IMR-90 (cell line): Measurements from ENCODE around the gene SCN4A. TPM values are rescaled to one million over a fixed set of nuclear protein-coding genes. Genes with fewer than 3 reads are reported as not detected.

Experiments
- ATAC-seq: fragments of 200-7000 bp; cut with Tn5 transposase; 2 replicates; pipeline ENCODE4 v1.9.1; 2020; ENCODE audit warnings: low read depth, mild to moderate bottlenecking, moderate library complexity
- BruUV-seq: library from RNA; stranded (reverse); fragments of 400-500 nt; replicated peaks from 2 replicates; lab custom pipeline; 2021; lab: Mats Ljungman, UMichigan
- CTCF ChIA-PET: fragments of 300-600 bp; formaldehyde crosslinking; extraction: SDS; loops from one replicate; lab custom pipeline; 2021; ENCODE audit warnings: antibody characterized with exemption; lab: Yijun Ruan, JAX
- POLR2A ChIA-PET: fragments of 300-600 bp; sonication (Branson Sonifier 250); formaldehyde crosslinking; loops from one replicate; lab custom pipeline; 2022; ENCODE audit warnings: antibody characterized with exemption; ENCODE audit not compliant: unreplicated experiment; lab: Charles Lee
- DNase-seq: peaks from one replicate; pipeline ENCODE4 v3.0.0; 2013
- H2AFZ ChIP-seq: replicated peaks from 2 replicates; pipeline ENCODE3; 2013; ENCODE audit warnings: low read length, mild to moderate bottlenecking; ENCODE audit not compliant: poor library complexity
- H2AK5ac ChIP-seq: 2 replicates; pipeline ENCODE4 v1.6.1; 2013; ENCODE audit warnings: low read depth, low read length, inconsistent platforms
- H2AK9ac ChIP-seq: replicated peaks from 2 replicates; pipeline ENCODE3; 2013; ENCODE audit warnings: mild to moderate bottlenecking, low read depth, low read length, moderate library complexity; ENCODE audit not compliant: poor library complexity
- H2BK120ac ChIP-seq: 2 replicates; pipeline ENCODE4 v1.6.1; 2013; ENCODE audit warnings: low read depth, low read length, inconsistent platforms
- H2BK15ac ChIP-seq: 3 replicates; pipeline ENCODE4 v1.6.1; 2013; ENCODE audit warnings: low read depth, low read length, inconsistent platforms
- H2BK20ac ChIP-seq: 2 replicates; pipeline ENCODE4 v1.6.1; 2013; ENCODE audit warnings: low read depth, mild to moderate bottlenecking, inconsistent platforms, low read length, moderate library complexity
- H2BK5ac ChIP-seq: 2 replicates; pipeline ENCODE4 v1.6.1; 2013; ENCODE audit warnings: mild to moderate bottlenecking, low read depth, low read length, inconsistent platforms; ENCODE audit not compliant: poor library complexity, severe bottlenecking
- H3K14ac ChIP-seq: replicated peaks from 2 replicates; pipeline ENCODE4 v1.6.1; 2013; ENCODE audit warnings: low read depth, low read length, inconsistent platforms
- H3K18ac ChIP-seq: 2 replicates; pipeline ENCODE4 v1.6.1; 2013; ENCODE audit warnings: low read depth, low read length, control low read depth
- H3K23ac ChIP-seq: 2 replicates; pipeline ENCODE4 v1.6.1; 2013; ENCODE audit warnings: low read depth, low read length, inconsistent platforms
- H3K27ac ChIP-seq: 2 replicates; pipeline ENCODE4 v1.5.1; 2013; ENCODE audit warnings: mild to moderate bottlenecking, control low read depth, low read length; ENCODE audit not compliant: insufficient read depth
- H3K27me3 ChIP-seq: 2 replicates; pipeline ENCODE4 v1.6.1; 2013; ENCODE audit warnings: low read length; ENCODE audit not compliant: control insufficient read depth, insufficient read depth
- H3K36me3 ChIP-seq: 2 replicates; pipeline ENCODE4 v1.6.1; 2013; ENCODE audit warnings: low read length, mixed read lengths; ENCODE audit not compliant: control insufficient read depth, insufficient read depth
- H3K4ac ChIP-seq: 2 replicates; pipeline ENCODE4 v1.6.1; 2013; ENCODE audit warnings: low read depth, low read length, inconsistent platforms
- H3K4me1 ChIP-seq: 2 replicates; pipeline ENCODE4 v1.6.1; 2013; ENCODE audit warnings: low read length, mixed read lengths; ENCODE audit not compliant: control insufficient read depth, insufficient read depth
- H3K4me2 ChIP-seq: 2 replicates; pipeline ENCODE4 v1.6.1; 2013; ENCODE audit warnings: low read depth, mild to moderate bottlenecking, control low read depth, low read length, moderate library complexity
- H3K4me3 ChIP-seq: 2 replicates; pipeline ENCODE4 v1.5.1; 2013; ENCODE audit warnings: low read depth, mild to moderate bottlenecking, control low read depth, low read length, moderate library complexity; ENCODE audit not compliant: insufficient read depth
- H3K56ac ChIP-seq: 2 replicates; pipeline ENCODE4 v1.6.1; 2013; ENCODE audit warnings: low read length, inconsistent platforms; ENCODE audit not compliant: insufficient read depth; ENCODE audit errors: extremely low read depth
- H3K79me1 ChIP-seq, 2 experiments: 2 replicates each; pipeline ENCODE4 v1.6.1; 2013; ENCODE audit warnings: low read length in 2 of 2, inconsistent platforms in 1 of 2, low read depth in 1 of 2
- H3K9ac ChIP-seq: 2 replicates; pipeline ENCODE4 v1.6.1; 2013; ENCODE audit warnings: low read depth, low read length, control low read depth
- H3K9me1 ChIP-seq: 2 replicates; pipeline ENCODE4 v1.6.1; 2013; ENCODE audit warnings: low read length, inconsistent platforms; ENCODE audit not compliant: insufficient read depth
- H3K9me3 ChIP-seq: 2 replicates; pipeline ENCODE4 v1.6.1; 2013; ENCODE audit warnings: low read length; ENCODE audit not compliant: control insufficient read depth, insufficient read depth
- H4K20me1 ChIP-seq: 2 replicates; pipeline ENCODE4 v1.6.1; 2013; ENCODE audit warnings: low read length, inconsistent platforms; ENCODE audit not compliant: insufficient read depth
- H4K5ac ChIP-seq: 2 replicates; pipeline ENCODE4 v1.6.1; 2013; ENCODE audit warnings: mild to moderate bottlenecking, low read depth, low read length, control low read depth
- H4K8ac ChIP-seq, 2 experiments: 2 replicates each; pipeline ENCODE4 v1.6.1; 2013; ENCODE audit warnings: low read depth in 2 of 2, low read length in 2 of 2, control low read depth in 1 of 2, inconsistent platforms in 1 of 2
- H4K91ac ChIP-seq: 2 replicates; pipeline ENCODE4 v1.6.1; 2013; ENCODE audit warnings: low read depth, low read length, inconsistent platforms; ENCODE audit not compliant: insufficient read depth
- CEBPB ChIP-seq: IDR thresholded peaks from 2 replicates; pipeline ENCODE4 v1.6.1; 2012; ENCODE audit warnings: low read depth, low read length, improper control_type of control experiment
- CHD1 ChIP-seq: IDR thresholded peaks from 2 replicates; pipeline ENCODE4 v1.6.1; 2012; ENCODE audit warnings: low read depth, low read length, improper control_type of control experiment
- FOS ChIP-seq: fragments of 150-350 bp; IDR thresholded peaks from 2 replicates; pipeline ENCODE4 v1.6.1; 2016; ENCODE audit warnings: low read depth, low read length
- MAFK ChIP-seq: IDR thresholded peaks from 2 replicates; pipeline ENCODE4 v1.6.1; 2012; ENCODE audit warnings: low read depth, low read length, improper control_type of control experiment
- MAZ ChIP-seq: IDR thresholded peaks from 2 replicates; pipeline ENCODE4 v1.6.1; 2012; ENCODE audit warnings: low read depth, mild to moderate bottlenecking, low read length, improper control_type of control experiment, moderate library complexity, borderline replicate concordance
- MXI1 ChIP-seq: IDR thresholded peaks from 2 replicates; pipeline ENCODE4 v1.6.1; 2012; ENCODE audit warnings: low read depth, mild to moderate bottlenecking, low read length, moderate library complexity, borderline replicate concordance
- POLR2A ChIP-seq: IDR thresholded peaks from 2 replicates; pipeline ENCODE4 v1.6.1; 2012; ENCODE audit warnings: mild to moderate bottlenecking, low read depth, low read length
- RAD21 ChIP-seq: IDR thresholded peaks from 2 replicates; pipeline ENCODE4 v1.6.1; 2012; ENCODE audit warnings: low read length, improper control_type of control experiment
- RCOR1 ChIP-seq: IDR thresholded peaks from 2 replicates; pipeline ENCODE4 v1.6.1; 2012; ENCODE audit warnings: mild to moderate bottlenecking, low read length, improper control_type of control experiment; ENCODE audit not compliant: insufficient replicate concordance
- SMC3 ChIP-seq: fragments of 150-350 bp; IDR thresholded peaks from 2 replicates; pipeline ENCODE4 v1.6.1; 2016; ENCODE audit warnings: low read depth, mild to moderate bottlenecking, antibody characterized with exemption, low read length, moderate library complexity
- WGBS, 2 experiments: methylation state at CpG; one replicate each; pipeline versions ENCODE4 v1.1.5 to v1.1.7; 2013; ENCODE audit warnings: missing lambda C conversion rate in 2 of 2; ENCODE audit not compliant: insufficient read length in 1 of 2; ENCODE audit errors: extremely low coverage in 2 of 2; 5-methylcytosine and 5-hydroxymethylcytosine counted together
- dilution Hi-C: fragments of 300-500 bp; cut with HindIII; formaldehyde crosslinking; loops from one replicate; pipeline ENCODE4 v1.14.3; 2018; ENCODE audit warnings: low sequenced_read_pairs; ENCODE audit not compliant: unreplicated experiment
- in situ Hi-C: fragments of 300-500 bp; cut with MboI; formaldehyde crosslinking; loops from 3 replicates; pipeline ENCODE4 v1.14.3; 2019; ENCODE audit warnings: low sequenced_read_pairs, inconsistent platforms, mixed read lengths
- intact Hi-C: fragments of 100-400 bp; cut with micrococcal nuclease; formaldehyde crosslinking; loops from 2 replicates; pipeline ENCODE4 v1.10.0; 2022
- polyA plus RNA-seq, 3 experiments: library from polyadenylated mRNA; depleted of rRNA; stranded (reverse); fragments of >200 nt; gene quantifications; 2 replicates each; pipeline ENCODE4 v1.2.3, GENCODE V29; 2012; ENCODE audit warnings: low replicate concordance in 1 of 3
- total RNA-seq: library from RNA; depleted of rRNA; stranded (reverse); fragments of >200 nt; gene quantifications from 2 replicates; pipeline ENCODE4 v1.2.3, GENCODE V29; 2012
- TF ChIP-seq, protein P1 (sequence below): fragments of 150-350 bp; IDR thresholded peaks from 2 replicates; pipeline ENCODE4 v1.6.1; 2017; ENCODE audit warnings: mild to moderate bottlenecking, antibody characterized with exemption, low read length, low read depth
- TF ChIP-seq, protein P2 (sequence below): conservative IDR thresholded peaks from 2 replicates; pipeline ENCODE4 v1.5.1; 2012; ENCODE audit warnings: mild to moderate bottlenecking, low read depth, low read length, improper control_type of control experiment

Gene SCN4A
- total and polyA plus RNA-seq, 2 of the 4 experiments (the other 2 are of a cell fraction) = not detected

DNA sequence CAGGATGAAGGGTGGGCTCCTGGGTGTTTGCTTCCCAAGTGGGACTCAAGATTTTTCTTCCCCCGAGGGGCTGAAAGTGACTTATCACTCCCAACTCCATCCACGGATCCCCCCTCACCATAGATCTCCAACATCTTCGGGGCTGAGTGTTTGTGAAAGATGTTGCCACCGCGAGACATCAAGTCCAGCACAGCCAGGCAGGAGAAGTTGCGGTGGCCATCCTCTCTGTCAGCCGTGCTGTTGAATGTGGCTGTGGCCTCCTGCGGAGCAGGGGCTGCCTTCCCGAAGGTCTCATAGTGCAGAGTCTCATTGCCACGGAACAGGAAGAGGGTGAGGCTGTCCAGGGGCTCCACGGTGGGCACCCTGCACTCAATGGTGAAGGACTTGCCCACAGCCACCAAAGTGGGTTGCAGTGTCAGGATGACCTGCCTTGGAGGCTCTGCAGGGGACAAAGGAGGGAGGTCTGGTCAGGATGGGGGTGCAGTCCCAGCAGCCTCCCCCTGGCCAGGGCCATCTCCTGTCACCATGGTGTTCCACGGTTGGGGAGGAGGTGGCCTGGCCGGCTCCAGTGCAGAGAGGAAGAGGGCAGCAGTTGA is 30.9 kb upstream of the SCN4A start:
- WGBS, 2 experiments = 82% methylated on average over 4 of the region's 13 CpGs; no CpG with 5 or more reads in 1 of the 2 experiments
- Histone ChIP-seq H2AK5ac (no peak overlapping the region), H4K20me1 (no peaks in the 10 kb centered on the region), H3K4me1 (no peaks in the 10 kb centered on the region; the same call in 1 of the 2 replicates), H3K36me3 (no peaks in the 10 kb centered on the region), H2AFZ (no peak overlapping the region), H3K4ac (no peak overlapping the region), H2BK20ac (no peak overlapping the region), H3K27ac (no peak overlapping the region), H4K91ac (no peak overlapping the region), H3K79me1 (no peaks in the 10 kb centered on the region), H2BK120ac (no peak overlapping the region), H3K4me3 (no peak overlapping the region), H3K18ac (no peak overlapping the region), H3K9me3 (no peaks in the 10 kb centered on the region), H3K9me1 (peaks cover 5% of the 10 kb centered on the region), H2BK5ac (no peak overlapping the region), H3K4me2 (no peak overlapping the region), H4K5ac (no peak overlapping the region), H3K23ac (no peak overlapping the region), H3K27me3 (peaks cover 20% of the 10 kb centered on the region), H3K14ac (no peak overlapping the region), H3K9ac (no peak overlapping the region), H2AK9ac (no peak overlapping the region), H2BK15ac (no peak overlapping the region), H4K8ac (no peak overlapping the region), H3K56ac (no peak overlapping the region)
- ATAC-seq = no peak
- TF ChIP-seq MAFK (no peak), RCOR1 (no peak), RAD21 (no peak), MXI1 (no peak), CEBPB (no peak), FOS (no peak), SMC3 (no peak), CHD1 (no peak), MAZ (no peak), POLR2A (no peak)
- TF ChIP-seq, protein P1, sequence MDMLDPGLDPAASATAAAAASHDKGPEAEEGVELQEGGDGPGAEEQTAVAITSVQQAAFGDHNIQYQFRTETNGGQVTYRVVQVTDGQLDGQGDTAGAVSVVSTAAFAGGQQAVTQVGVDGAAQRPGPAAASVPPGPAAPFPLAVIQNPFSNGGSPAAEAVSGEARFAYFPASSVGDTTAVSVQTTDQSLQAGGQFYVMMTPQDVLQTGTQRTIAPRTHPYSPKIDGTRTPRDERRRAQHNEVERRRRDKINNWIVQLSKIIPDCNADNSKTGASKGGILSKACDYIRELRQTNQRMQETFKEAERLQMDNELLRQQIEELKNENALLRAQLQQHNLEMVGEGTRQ = no peak
- TF ChIP-seq, protein P2, sequence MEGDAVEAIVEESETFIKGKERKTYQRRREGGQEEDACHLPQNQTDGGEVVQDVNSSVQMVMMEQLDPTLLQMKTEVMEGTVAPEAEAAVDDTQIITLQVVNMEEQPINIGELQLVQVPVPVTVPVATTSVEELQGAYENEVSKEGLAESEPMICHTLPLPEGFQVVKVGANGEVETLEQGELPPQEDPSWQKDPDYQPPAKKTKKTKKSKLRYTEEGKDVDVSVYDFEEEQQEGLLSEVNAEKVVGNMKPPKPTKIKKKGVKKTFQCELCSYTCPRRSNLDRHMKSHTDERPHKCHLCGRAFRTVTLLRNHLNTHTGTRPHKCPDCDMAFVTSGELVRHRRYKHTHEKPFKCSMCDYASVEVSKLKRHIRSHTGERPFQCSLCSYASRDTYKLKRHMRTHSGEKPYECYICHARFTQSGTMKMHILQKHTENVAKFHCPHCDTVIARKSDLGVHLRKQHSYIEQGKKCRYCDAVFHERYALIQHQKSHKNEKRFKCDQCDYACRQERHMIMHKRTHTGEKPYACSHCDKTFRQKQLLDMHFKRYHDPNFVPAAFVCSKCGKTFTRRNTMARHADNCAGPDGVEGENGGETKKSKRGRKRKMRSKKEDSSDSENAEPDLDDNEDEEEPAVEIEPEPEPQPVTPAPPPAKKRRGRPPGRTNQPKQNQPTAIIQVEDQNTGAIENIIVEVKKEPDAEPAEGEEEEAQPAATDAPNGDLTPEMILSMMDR = no peak
- POLR2A ChIA-PET = no interaction called here
- in situ Hi-C loops (no loop called here), intact Hi-C loops (no loop called here), dilution Hi-C loops (no loop called here)
- CTCF ChIA-PET = no interaction called here
- BruUV-seq = no TSS peak
- DNase-seq = no peak
